GM12875 (cell line): ENCODE measurements around the gene MAMDC2.

Experiments used
- H3K4me3 ChIP-seq: one replicate; pipeline ENCODE4 v1.5.1; 2011; ENCODE audit warnings: low read depth, low read length, control low read depth
- TF ChIP-seq, protein P1 (sequence below): IDR thresholded peaks from 2 replicates; pipeline ENCODE4 v1.5.1; 2011; ENCODE audit warnings: low read depth, mild to moderate bottlenecking, control low read depth, inconsistent platforms, low read length, moderate library complexity, borderline replicate concordance; ENCODE audit not compliant: insufficient read depth

Gene MAMDC2

GRCh38 chr9:70205366-70206020, 161.8 kb downstream of the MAMDC2 start:
- TF ChIP-seq, protein P1, sequence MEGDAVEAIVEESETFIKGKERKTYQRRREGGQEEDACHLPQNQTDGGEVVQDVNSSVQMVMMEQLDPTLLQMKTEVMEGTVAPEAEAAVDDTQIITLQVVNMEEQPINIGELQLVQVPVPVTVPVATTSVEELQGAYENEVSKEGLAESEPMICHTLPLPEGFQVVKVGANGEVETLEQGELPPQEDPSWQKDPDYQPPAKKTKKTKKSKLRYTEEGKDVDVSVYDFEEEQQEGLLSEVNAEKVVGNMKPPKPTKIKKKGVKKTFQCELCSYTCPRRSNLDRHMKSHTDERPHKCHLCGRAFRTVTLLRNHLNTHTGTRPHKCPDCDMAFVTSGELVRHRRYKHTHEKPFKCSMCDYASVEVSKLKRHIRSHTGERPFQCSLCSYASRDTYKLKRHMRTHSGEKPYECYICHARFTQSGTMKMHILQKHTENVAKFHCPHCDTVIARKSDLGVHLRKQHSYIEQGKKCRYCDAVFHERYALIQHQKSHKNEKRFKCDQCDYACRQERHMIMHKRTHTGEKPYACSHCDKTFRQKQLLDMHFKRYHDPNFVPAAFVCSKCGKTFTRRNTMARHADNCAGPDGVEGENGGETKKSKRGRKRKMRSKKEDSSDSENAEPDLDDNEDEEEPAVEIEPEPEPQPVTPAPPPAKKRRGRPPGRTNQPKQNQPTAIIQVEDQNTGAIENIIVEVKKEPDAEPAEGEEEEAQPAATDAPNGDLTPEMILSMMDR = no peak
- H3K4me3 ChIP-seq = no peak overlapping the region

GRCh38 chr9:70217029-70217428, 173.4 kb downstream of the MAMDC2 start:
- TF ChIP-seq, protein P1 = no peak

GRCh38 chr9:70218767-70219166, 175.1 kb downstream of the MAMDC2 start:
- TF ChIP-seq, protein P1 = no peak
- H3K4me3 ChIP-seq = no peak overlapping the region

More at GRCh38 chr9:70217029-70217428, 173.4 kb downstream of the MAMDC2 start:
- H3K4me3 ChIP-seq = no peak overlapping the region

GRCh38 chr9:70220216-70220615, 176.6 kb downstream of the MAMDC2 start:
- TF ChIP-seq, protein P1 = no peak
- no peak overlapping the region for H3K4me3 ChIP-seq

DNA sequence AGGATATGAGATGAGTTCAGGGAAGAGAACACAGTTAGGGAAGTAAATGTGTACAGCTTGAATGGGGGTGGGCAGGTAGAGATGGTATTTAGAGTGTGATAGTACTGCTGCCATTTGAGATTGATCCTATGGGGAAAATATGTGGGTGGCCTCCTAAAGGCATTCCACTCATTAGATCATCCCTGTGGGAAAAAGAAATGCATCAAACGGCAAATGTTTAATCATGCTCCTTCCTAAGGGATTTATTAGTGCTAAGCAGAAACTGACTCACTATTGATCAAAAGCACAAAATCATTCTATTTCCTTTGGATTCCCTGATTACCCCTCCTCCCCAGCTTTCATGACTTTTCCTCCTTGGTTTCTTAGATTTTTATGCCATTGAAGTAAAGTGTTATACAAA, 178.7 kb downstream of the MAMDC2 start:
- no peak overlapping the region for H3K4me3 ChIP-seq
- TF ChIP-seq, protein P1 = no peak

DNA sequence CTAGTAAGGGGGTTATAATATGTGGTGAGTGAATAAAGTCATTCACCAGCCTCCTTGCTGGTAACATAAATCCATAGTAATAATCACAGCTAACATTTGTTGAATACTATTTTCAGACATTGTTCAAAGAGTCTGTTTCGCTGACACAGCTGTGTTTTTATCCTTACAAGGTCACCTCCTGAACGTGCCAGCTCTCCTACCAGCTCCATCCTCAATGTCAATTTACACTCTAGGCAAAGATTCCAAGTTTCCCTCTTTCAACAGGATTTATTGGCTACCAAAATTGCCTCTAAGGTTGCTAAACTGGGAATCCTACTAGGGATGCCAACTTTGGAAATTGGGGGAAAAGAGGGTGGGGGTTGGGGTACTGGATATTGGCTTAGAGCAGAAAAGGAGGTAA, 184.5 kb downstream of the MAMDC2 start:
- H3K4me3 ChIP-seq = no peak overlapping the region
- TF ChIP-seq, protein P1 = no peak

DNA sequence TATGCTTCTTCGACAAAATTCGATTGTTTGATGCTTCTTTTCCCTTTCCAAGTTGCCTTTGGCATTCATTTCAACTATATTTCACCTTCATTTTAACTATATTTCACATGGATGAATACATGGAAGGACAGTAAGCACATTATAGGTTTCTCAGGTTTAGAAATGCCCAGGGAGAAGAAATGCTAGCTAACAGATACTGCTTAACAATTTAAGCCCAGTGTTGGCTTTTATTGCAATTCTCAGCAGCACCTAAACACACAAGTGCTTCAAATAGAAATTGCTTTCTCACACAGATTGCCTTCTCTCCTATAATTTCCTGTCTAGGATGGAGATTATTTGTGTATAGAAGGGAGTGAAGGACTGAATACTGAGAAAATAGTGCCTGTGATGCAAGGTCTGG, 185.0 kb downstream of the MAMDC2 start:
- TF ChIP-seq, protein P1 = no peak
- no peak overlapping the region for H3K4me3 ChIP-seq
